Peyer's patch (tissue), 4 donors: ENCODE measurements around the gene IQSEC2. TPM values are rescaled to one million over a fixed set of nuclear protein-coding genes. Genes with fewer than 3 reads are reported as not detected.

ENCODE experiments used
- DNase-seq, 3 donors: peaks; one replicate each; pipeline ENCODE4 v3.0.0-alpha.2; 2017 to 2019
- H3K27ac ChIP-seq, 4 donors: fragments of 200-600 bp; sonication (generic); one replicate each; pipeline ENCODE4 v1.5.1; 2016 to 2019
- H3K27me3 ChIP-seq, 2 donors: fragments of 200-600 bp; sonication (generic); one replicate each; pipeline ENCODE4 v1.5.1; 2019
- H3K36me3 ChIP-seq, 3 donors: fragments of 200-600 bp; sonication (generic); one replicate each; pipeline ENCODE4 v1.5.1; 2016 to 2019
- H3K4me1 ChIP-seq, 4 donors: fragments of 200-600 bp; sonication (generic); one replicate each; pipeline ENCODE4 v1.5.1; 2016 to 2019
- H3K4me3 ChIP-seq, 4 donors: fragments of 200-600 bp; sonication (generic); 1 replicate in 3 of 4; 2 replicates in 1 of 4; pipeline ENCODE4 v1.5.1; 2016 to 2019; ENCODE audit warnings: mild to moderate bottlenecking in 1 of 4
- H3K9me3 ChIP-seq, 4 donors: fragments of 200-600 bp; sonication (generic); one replicate each; pipeline ENCODE4 v1.5.1; 2016 to 2019; ENCODE audit warnings: mild to moderate bottlenecking in 1 of 4
- CTCF ChIP-seq, 6 experiments: fragments of 450-650 bp in 4 of 6; fragments of 200-600 bp in 2 of 6; sonication (generic) in 1 of 6; IDR thresholded peaks; one replicate each; pipeline ENCODE4 v1.5.1; 2017 to 2019; ENCODE audit warnings: antibody characterized with exemption in 6 of 6, mild to moderate bottlenecking in 3 of 6, moderate library complexity in 1 of 6
- POLR2A ChIP-seq, 2 donors: fragments of 450-650 bp; IDR thresholded peaks; one replicate each; pipeline ENCODE4 v1.5.1; 2017; ENCODE audit warnings: antibody characterized with exemption in 2 of 2, mild to moderate bottlenecking in 2 of 2, moderate library complexity in 2 of 2
- small RNA-seq, 2 donors: library from RNA; depleted of rRNA; stranded (forward); fragments of <200 nt; gene quantifications; one replicate each; pipeline ENCODE3, GENCODE V24; 2016
- total RNA-seq, 4 donors: library from RNA; depleted of rRNA; stranded (reverse); fragments of >200 nt; gene quantifications; one replicate each; pipeline ENCODE4 v1.1.0, GENCODE V29; 2016

IQSEC2 gene
- total RNA-seq, 4 donors from 2014 or later: 20.6 to 77.9 (median 48.3) TPM

GRCh38 chrX:53224860-53225797 is 56.3 kb downstream of the IQSEC2 start, which contains the start of gene KDM5C:
Gene KDM5C (minus strand): TSS chrX:53225207. CDS start chrX:53224889, 318 bp downstream.
- Histone ChIP-seq H3K4me1 (peaks cover 0 to 21% (median 11%) of the 10 kb centered on the region in 4 donors), H3K27me3 (no peaks in the 10 kb centered on the region), H3K4me3 (peak within 1 kb of the TSS; percentile 65 to 91 (median 82)), H3K9me3 (no peaks in the 10 kb centered on the region), H3K27ac (peak within 1 kb of the TSS; percentile 86 to 87 (median 86)), H3K36me3 (peaks cover 0 to under 1% (median 0%) of the 10 kb centered on the region in 3 donors)
- TF ChIP-seq CTCF (IDR thresholded peaks at IDR 0.05): peak in 1 of 6 experiments; percentile 11
- peak in 1 of 2 donors; percentile 45 for TF ChIP-seq POLR2A (IDR thresholded peaks at IDR 0.05)
- peak; percentile 83 to 98 (median 92) for DNase-seq

- Histone ChIP-seq H3K9me3 (no peaks in the 10 kb centered on the region), H3K4me1 (peaks cover 0 to 21% (median 11%) of the 10 kb centered on the region in 4 donors), H3K4me3 (peak overlapping the region; percentile 65 to 91 (median 82)), H3K36me3 (peaks cover 0 to 10% (median 0%) of the 10 kb centered on the region in 3 donors), H3K27me3 (no peaks in the 10 kb centered on the region), H3K27ac (peak overlapping the region; percentile 86 to 87 (median 86))
- TF ChIP-seq POLR2A (IDR thresholded peaks at IDR 0.05): peak; percentile 13 to 39
- peak in 1 of 6 experiments; percentile 4 for TF ChIP-seq CTCF (IDR thresholded peaks at IDR 0.05)
- DNase-seq: peak in 1 of 3 donors; percentile 22
Measured at GRCh38 chrX:53223955-53224859, 57.2 kb downstream of the IQSEC2 start.

- Histone ChIP-seq H3K4me3 (peak overlapping the region; percentile 65 to 91 (median 82)), H3K4me1 (peaks cover 0 to 21% (median 11%) of the 10 kb centered on the region in 4 donors), H3K9me3 (no peaks in the 10 kb centered on the region), H3K27ac (no peak overlapping the region), H3K27me3 (no peaks in the 10 kb centered on the region), H3K36me3 (peaks cover 0 to 20% (median 0%) of the 10 kb centered on the region in 3 donors)
- TF ChIP-seq POLR2A (IDR thresholded peaks at IDR 0.05) (no peak), CTCF (IDR thresholded peaks at IDR 0.05) (no peak)
- DNase-seq: no peak
Measured at GRCh38 chrX:53223068-53223693, 58.2 kb downstream of the IQSEC2 start.

Small RNA genes within 50 kb of the gene (small RNA-seq; reads per million reads assigned to genes)
- gene RF00019: 0 reads per million in 2 donors

Other genes starting within 250 kb of the IQSEC2 start
- under 1 TPM in 2 of 4 donors, not detected in 2; 0.57 to 0.67 TPM for gene GPR173, start 232.8 kb downstream of the IQSEC2 start, total RNA-seq
- 100 to 1,000 TPM in 1 of 4 donors, 10 to 100 TPM in 3; 14.4 to 241 (median 37.1) TPM for gene TSPYL2, start 199.2 kb downstream of the IQSEC2 start, total RNA-seq
- 10 to 100 TPM in 3 of 4 donors, 1 to 10 TPM in 1; 8.6 to 42.1 (median 33.1) TPM for gene KANTR, start 187.4 kb downstream of the IQSEC2 start, total RNA-seq
- gene KDM5C, start 56.4 kb downstream of the IQSEC2 start, total RNA-seq: 100 to 1,000 TPM in 3 of 4 donors, 10 to 100 TPM in 1; 77.4 to 176 (median 137) TPM
- gene SMC1A, start 141.1 kb upstream of the IQSEC2 start, total RNA-seq: 100 to 1,000 TPM in 1 of 4 donors, 10 to 100 TPM in 3; 35.5 to 119 (median 39.7) TPM
- 1 to 10 TPM in 1 of 4 donors, not detected in 3; 1.0 TPM for gene RIBC1, start 141.3 kb upstream of the IQSEC2 start, total RNA-seq
- gene HSD17B10, start 152.8 kb upstream of the IQSEC2 start, total RNA-seq: 10 to 100 TPM; 34.7 to 63.5 (median 44.4) TPM